Stimulated activated CD4-positive, alpha-beta T cell treated with anti-CD3 and anti-CD28 coated beads, Interleukin-15, amount 100 ng/mL, for 48 hours (primary cell): ENCODE measurements around the gene A2M.

Source experiments
- DNase-seq, 2 donors: peaks; one replicate each; pipeline ENCODE4 v3.0.0-alpha.2; 2020; ENCODE audit warnings: low read depth in 2 of 2

The A2M gene

GRCh38 chr12:9122091-9122609 is 6.4 kb upstream of the A2M start:
- DNase-seq, result no peak

- no peak for DNase-seq
Measured at GRCh38 chr12:9120487-9121184, 4.9 kb upstream of the A2M start.

GRCh38 chr12:9118158-9118557 is 2.4 kb upstream of the A2M start:
- DNase-seq, result no peak

- DNase-seq, result no peak
Measured at GRCh38 chr12:9114946-9115345, 773 bp downstream of the A2M start.

- no peak for DNase-seq
Measured at GRCh38 chr12:9113987-9114309, 1.8 kb downstream of the A2M start.

- no peak for DNase-seq
Measured at GRCh38 chr12:9113296-9113986, 2.3 kb downstream of the A2M start.

GRCh38 chr12:9112076-9112853 is 3.5 kb downstream of the A2M start:
- DNase-seq, result no peak

GRCh38 chr12:9111525-9111924 is 4.2 kb downstream of the A2M start:
- no peak for DNase-seq

GRCh38 chr12:9109737-9110491 is 5.8 kb downstream of the A2M start:
- DNase-seq, result no peak

GRCh38 chr12:9109213-9109522 is 6.6 kb downstream of the A2M start:
- no peak for DNase-seq

- no peak for DNase-seq
Measured at GRCh38 chr12:9108504-9109212, 7.1 kb downstream of the A2M start.

- no peak for DNase-seq
Measured at GRCh38 chr12:9107542-9107873, 8.2 kb downstream of the A2M start.

GRCh38 chr12:9106610-9107541 is 8.8 kb downstream of the A2M start:
- no peak for DNase-seq

- no peak for DNase-seq
Measured at GRCh38 chr12:9106067-9106466, 9.7 kb downstream of the A2M start.

- DNase-seq, result no peak
Measured at GRCh38 chr12:9104767-9105423, 10.8 kb downstream of the A2M start.

GRCh38 chr12:9104087-9104486 is 11.6 kb downstream of the A2M start:
- DNase-seq, result no peak

GRCh38 chr12:9103050-9103849 is 12.5 kb downstream of the A2M start:
- DNase-seq, result no peak

- no peak for DNase-seq
Measured at GRCh38 chr12:9101018-9101687, 14.6 kb downstream of the A2M start.
